VCaP (cell line): ENCODE results near the gene CXCR3.
"Not testable (repeated sequence)": the region's sequence is repeated elsewhere in the genome, so short reads cannot be mapped to it uniquely, and the experiment has no call there.

ENCODE experiments used
- H3K27ac ChIP-seq: fragments of 450-650 bp; 2 replicates; pipeline ENCODE4 v1.5.1; 2017
- CTCF ChIP-seq: fragments of 450-650 bp; conservative IDR thresholded peaks from 2 replicates; pipeline ENCODE4 v1.5.1; 2017; ENCODE audit warnings: mild to moderate bottlenecking, moderate library complexity

CXCR3 gene

GRCh38 chrX:71579136-71579989 is 38.9 kb downstream of the CXCR3 start:
- no peak for TF ChIP-seq CTCF
- H3K27ac ChIP-seq, result no peak overlapping the region

DNA sequence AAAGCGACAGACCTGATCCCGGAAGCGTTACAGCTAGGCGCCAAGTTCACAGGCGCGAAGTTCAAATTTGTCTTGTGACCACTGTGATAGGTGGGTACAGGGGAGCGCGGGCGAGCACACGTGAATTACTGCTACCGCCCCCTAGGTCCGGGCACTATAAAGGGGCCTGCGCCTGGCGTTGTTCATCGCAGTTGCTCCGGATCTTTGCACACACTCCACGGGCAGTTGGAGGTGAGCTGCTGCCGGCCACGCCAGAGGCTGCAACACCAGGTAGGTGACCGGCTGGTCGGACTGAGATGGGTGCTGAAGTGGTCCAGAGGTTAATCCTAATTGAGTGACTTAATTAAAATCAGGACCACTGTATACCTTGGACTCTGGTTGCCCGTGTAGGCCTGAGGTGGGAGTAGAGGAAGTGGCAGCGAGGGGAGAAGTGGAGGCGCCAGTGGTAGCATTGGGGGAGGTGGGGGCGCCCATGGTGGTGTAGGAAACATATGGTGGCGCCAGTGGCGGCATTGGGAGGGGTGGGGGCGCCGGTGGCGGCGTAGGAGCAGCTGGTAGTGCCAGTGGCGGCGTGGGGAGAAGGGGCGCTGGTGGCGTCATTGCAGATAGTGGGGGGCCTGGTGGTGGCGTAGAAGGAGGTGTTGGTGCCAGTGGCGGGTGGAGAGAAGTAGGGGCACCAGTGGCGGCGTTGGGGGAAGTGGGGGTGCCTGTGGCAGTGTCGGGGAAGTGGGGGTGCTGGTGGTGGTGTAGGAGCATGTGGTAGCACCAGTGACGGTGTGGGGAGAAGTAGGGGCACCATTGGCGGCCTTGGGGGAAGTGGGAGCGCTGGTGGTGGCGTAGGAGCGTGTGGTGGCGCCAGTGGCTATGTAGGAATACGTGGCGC is 39.8 kb downstream of the CXCR3 start, which contains the start of gene GCNA:
GCNA (plus strand) TSS at position 185 of the 883 bp plus-strand sequence. CDS start 2,385 bp downstream, outside the sequence.
- no peak for TF ChIP-seq CTCF
- no peak within 1 kb of the TSS for H3K27ac ChIP-seq

- no peak overlapping the region for H3K27ac ChIP-seq
- no peak for TF ChIP-seq CTCF
Measured at GRCh38 chrX:71577682-71578081, 40.6 kb downstream of the CXCR3 start.

DNA sequence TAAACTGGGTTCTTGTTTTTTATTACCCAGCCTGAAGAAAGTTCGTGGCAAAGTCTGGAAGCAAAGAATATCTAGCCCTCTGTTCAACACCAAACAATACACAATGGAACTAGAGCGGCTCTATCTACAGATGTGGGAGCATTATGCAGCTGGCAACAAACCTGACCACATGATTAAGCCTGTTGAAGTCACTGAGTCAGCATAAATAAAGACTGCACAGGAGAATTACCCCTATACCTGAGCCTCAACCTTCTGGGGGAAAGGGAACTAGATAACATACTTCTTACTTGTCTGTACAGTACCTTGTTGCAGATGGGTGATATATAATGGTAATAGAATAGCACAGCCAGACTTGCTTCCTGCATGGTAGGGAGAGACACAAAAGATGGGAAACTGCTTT is 44.7 kb downstream of the CXCR3 start:
- no peak overlapping the region for H3K27ac ChIP-seq
- no peak for TF ChIP-seq CTCF

GRCh38 chrX:71571390-71571789 is 46.9 kb downstream of the CXCR3 start:
- H3K27ac ChIP-seq, result not testable (repeated sequence)
